ENCODE data around the gene MYL12A. TPM values are rescaled to one million over a fixed set of nuclear protein-coding genes. Genes with fewer than 3 reads are reported as not detected.

The MYL12A gene
- polyA plus RNA-seq, 4 donors = 270 to 708 (median 541) TPM

- H3K27ac ChIP-seq (ENCODE audit: low read depth in 1 of 3, low read length in 2 of 3) = no peak overlapping the region
- DNase-seq = no peak
- no peak for FAIRE-seq
- H3K27me3 ChIP-seq (ENCODE audit: control insufficient read depth in 3 of 3, insufficient read depth in 3 of 3, low read length in 3 of 3) = no peaks in the 10 kb centered on the region
- H3K36me3 ChIP-seq (ENCODE audit: control insufficient read depth in 3 of 3, insufficient read depth in 2 of 3, low read depth in 1 of 3, low read length in 3 of 3) = no peaks in the 10 kb centered on the region
- H3K9me3 ChIP-seq (ENCODE audit: control insufficient read depth in 2 of 2, insufficient read depth in 1 of 2, low read depth in 1 of 2, low read length in 1 of 2) = peaks cover 0 to 4% of the 10 kb centered on the region in 2 donors
- H3K4me1 ChIP-seq (ENCODE audit: control insufficient read depth in 3 of 3, insufficient read depth in 2 of 3, low read depth in 1 of 3, low read length in 2 of 3) = no peaks in the 10 kb centered on the region
- no peak overlapping the region for H3K4me3 ChIP-seq (ENCODE audit: low read depth in 1 of 3, low read length in 3 of 3)
- WGBS, 3 donors = 78 to 95% (median 89%) methylated on average over 7 of the region's 7 CpGs
Observed at GRCh38 chr18:3286159-3286558, 38.6 kb downstream of the MYL12A start.

GRCh38 chr18:3293196-3293951 lies 45.8 kb downstream of the MYL12A start:
- no peak overlapping the region for H3K27ac ChIP-seq (ENCODE audit: low read depth in 1 of 3, low read length in 2 of 3)
- peaks cover 0 to 3% (median 0%) of the 10 kb centered on the region in 3 donors for H3K4me1 ChIP-seq (ENCODE audit: control insufficient read depth in 3 of 3, insufficient read depth in 2 of 3, low read depth in 1 of 3, low read length in 2 of 3)
- no peak for FAIRE-seq
- H3K9me3 ChIP-seq (ENCODE audit: control insufficient read depth in 2 of 2, insufficient read depth in 1 of 2, low read depth in 1 of 2, low read length in 1 of 2) = peaks cover 0 to 6% of the 10 kb centered on the region in 2 donors
- DNase-seq = no peak
- H3K27me3 ChIP-seq (ENCODE audit: control insufficient read depth in 3 of 3, insufficient read depth in 3 of 3, low read length in 3 of 3) = no peaks in the 10 kb centered on the region
- no peak overlapping the region for H3K4me3 ChIP-seq (ENCODE audit: low read depth in 1 of 3, low read length in 3 of 3)
- no peaks in the 10 kb centered on the region for H3K36me3 ChIP-seq (ENCODE audit: control insufficient read depth in 3 of 3, insufficient read depth in 2 of 3, low read depth in 1 of 3, low read length in 3 of 3)
- 85 to 91% (median 89%) methylated on average over 2 of the region's 2 CpGs for WGBS, 3 donors

GRCh38 chr18:3294435-3295080 lies 47.0 kb downstream of the MYL12A start:
- Histone ChIP-seq H3K27ac (ENCODE audit: low read depth in 1 of 3, low read length in 2 of 3) (no peak overlapping the region), H3K36me3 (ENCODE audit: control insufficient read depth in 3 of 3, insufficient read depth in 2 of 3, low read depth in 1 of 3, low read length in 3 of 3) (no peaks in the 10 kb centered on the region), H3K9me3 (ENCODE audit: control insufficient read depth in 2 of 2, insufficient read depth in 1 of 2, low read depth in 1 of 2, low read length in 1 of 2) (peaks cover 0 to 9% of the 10 kb centered on the region in 2 donors), H3K27me3 (ENCODE audit: control insufficient read depth in 3 of 3, insufficient read depth in 3 of 3, low read length in 3 of 3) (no peaks in the 10 kb centered on the region), H3K4me3 (ENCODE audit: low read depth in 1 of 3, low read length in 3 of 3) (no peak overlapping the region), H3K4me1 (ENCODE audit: control insufficient read depth in 3 of 3, insufficient read depth in 2 of 3, low read depth in 1 of 3, low read length in 2 of 3) (peaks cover 0 to 3% (median 0%) of the 10 kb centered on the region in 3 donors)
- FAIRE-seq = no peak
- 86 to 94% (median 89%) methylated on average over 3 of the region's 3 CpGs for WGBS, 3 donors
- no peak for DNase-seq

- no peak for FAIRE-seq
- 4 to 9% (median 6%) methylated on average over 17 to 18 of the region's 18 CpGs for WGBS, 3 donors
- peak overlapping the region; percentile 50 to 82 (median 80) for H3K27ac ChIP-seq (ENCODE audit: low read depth in 1 of 3, low read length in 2 of 3)
Observed at GRCh38 chr18:3297025-3297984, 49.7 kb downstream of the MYL12A start.

GRCh38 chr18:3304832-3305231 lies 57.2 kb downstream of the MYL12A start:
- Histone ChIP-seq H3K27me3 (ENCODE audit: control insufficient read depth in 3 of 3, insufficient read depth in 3 of 3, low read length in 3 of 3) (no peaks in the 10 kb centered on the region), H3K9me3 (ENCODE audit: control insufficient read depth in 2 of 2, insufficient read depth in 1 of 2, low read depth in 1 of 2, low read length in 1 of 2) (no peaks in the 10 kb centered on the region), H3K27ac (ENCODE audit: low read depth in 1 of 3, low read length in 2 of 3) (no peak overlapping the region), H3K4me1 (ENCODE audit: control insufficient read depth in 3 of 3, insufficient read depth in 2 of 3, low read depth in 1 of 3, low read length in 2 of 3) (no peaks in the 10 kb centered on the region), H3K4me3 (ENCODE audit: low read depth in 1 of 3, low read length in 3 of 3) (no peak overlapping the region), H3K36me3 (ENCODE audit: control insufficient read depth in 3 of 3, insufficient read depth in 2 of 3, low read depth in 1 of 3, low read length in 3 of 3) (no peaks in the 10 kb centered on the region)
- no peak for DNase-seq
- no peak for FAIRE-seq
- WGBS, 3 donors = 88 to 97% (median 92%) methylated on average over 1 of the region's 1 CpG

More at GRCh38 chr18:3297025-3297984, 49.7 kb downstream of the MYL12A start:
- H3K36me3 ChIP-seq (ENCODE audit: control insufficient read depth in 3 of 3, insufficient read depth in 2 of 3, low read depth in 1 of 3, low read length in 3 of 3) = no peaks in the 10 kb centered on the region
- DNase-seq = peak; percentile 95
- H3K4me1 ChIP-seq (ENCODE audit: control insufficient read depth in 3 of 3, insufficient read depth in 2 of 3, low read depth in 1 of 3, low read length in 2 of 3) = peaks cover 0 to 3% (median 0%) of the 10 kb centered on the region in 3 donors
- H3K4me3 ChIP-seq (ENCODE audit: low read depth in 1 of 3, low read length in 3 of 3) = peak overlapping the region; percentile 54 to 81 (median 78)
- H3K27me3 ChIP-seq (ENCODE audit: control insufficient read depth in 3 of 3, insufficient read depth in 3 of 3, low read length in 3 of 3) = no peaks in the 10 kb centered on the region
- peaks cover 0 to 9% of the 10 kb centered on the region in 2 donors for H3K9me3 ChIP-seq (ENCODE audit: control insufficient read depth in 2 of 2, insufficient read depth in 1 of 2, low read depth in 1 of 2, low read length in 1 of 2)

- Histone ChIP-seq H3K27ac (ENCODE audit: low read depth in 1 of 3, low read length in 2 of 3) (no peak overlapping the region), H3K9me3 (ENCODE audit: control insufficient read depth in 2 of 2, insufficient read depth in 1 of 2, low read depth in 1 of 2, low read length in 1 of 2) (no peaks in the 10 kb centered on the region), H3K4me3 (ENCODE audit: low read depth in 1 of 3, low read length in 3 of 3) (no peak overlapping the region), H3K4me1 (ENCODE audit: control insufficient read depth in 3 of 3, insufficient read depth in 2 of 3, low read depth in 1 of 3, low read length in 2 of 3) (no peaks in the 10 kb centered on the region), H3K27me3 (ENCODE audit: control insufficient read depth in 3 of 3, insufficient read depth in 3 of 3, low read length in 3 of 3) (no peaks in the 10 kb centered on the region), H3K36me3 (ENCODE audit: control insufficient read depth in 3 of 3, insufficient read depth in 2 of 3, low read depth in 1 of 3, low read length in 3 of 3) (no peaks in the 10 kb centered on the region)
- FAIRE-seq (no peak), DNase-seq (peak in 1 of 2 donors; percentile 39)
- WGBS, 3 donors = 73 to 81% (median 73%) methylated on average over 7 of the region's 7 CpGs
Observed at GRCh38 chr18:3305354-3305762, 57.8 kb downstream of the MYL12A start.

All from small intestine (tissue), 7 donors.